K562 (cell line): ENCODE measurements around the gene CHN1. TPM values are rescaled to one million over a fixed set of nuclear protein-coding genes. Genes with fewer than 3 reads are reported as not detected.

Experiments used
- ATAC-seq: fragments of 200-7000 bp; cut with Tn5 transposase; 3 replicates; pipeline ENCODE4 v1.9.1; 2020; ENCODE audit warnings: moderate library complexity
- BruUV-seq: library from RNA; stranded (reverse); fragments of 400-500 nt; replicated peaks from 2 replicates; lab custom pipeline; 2021; lab: Mats Ljungman, UMichigan
- CTCF ChIA-PET: fragments of 300-600 bp; formaldehyde crosslinking; extraction: SDS; loops from one replicate; lab custom pipeline; 2021; ENCODE audit warnings: low intra/inter-chr PET ratio; lab: Yijun Ruan, JAX
- POLR2A ChIA-PET: fragments of 300-600, 350-650 bp; sonication (Branson Sonifier 250); formaldehyde crosslinking; extraction: SDS; loops from one replicate; lab custom pipeline; 2021; ENCODE audit warnings: antibody characterized with exemption, inconsistent platforms; lab: Yijun Ruan, JAX
- DNase-seq, 4 experiments: peaks; one replicate each; pipeline versions ENCODE4 v3.0.0 to v3.0.0-alpha.2; 2011 to 2018; ENCODE audit warnings: low spot score in 3 of 4, mixed read lengths in 3 of 4; ENCODE audit errors: extremely low read depth in 1 of 4
- FAIRE-seq: peaks from 2 replicates; lab custom pipeline; 2011; peaks lifted over from hg19 to GRCh38; lab: Jason Lieb, UNC
- H2AFZ ChIP-seq: 2 replicates; pipeline ENCODE4 v1.6.0; 2011; ENCODE audit warnings: low read depth, low read length, control low read depth, inconsistent platforms
- H3K27ac ChIP-seq: fragments of 200-600 bp; 3 replicates; pipeline ENCODE4 v1.8.0; 2011; ENCODE audit warnings: low read depth, mild to moderate bottlenecking, control low read depth, inconsistent platforms, low read length, moderate library complexity, mixed read lengths; ENCODE audit errors: extremely low read depth
- H3K27me3 ChIP-seq, 2 experiments: fragments of 300-600 bp in 1 of 2; 2 replicates in 1 of 2; 3 replicates in 1 of 2; pipeline versions ENCODE4 v1.6.0 to v1.8.0; 2011; ENCODE audit warnings: inconsistent platforms in 2 of 2, low read length in 2 of 2, mild to moderate bottlenecking in 1 of 2, mixed read lengths in 1 of 2, moderate library complexity in 1 of 2; ENCODE audit not compliant: control insufficient read depth in 2 of 2, insufficient read depth in 2 of 2
- H3K36me3 ChIP-seq: fragments of 300-600 bp; 3 replicates; pipeline ENCODE4 v1.8.0; 2011; ENCODE audit warnings: mild to moderate bottlenecking, low read length, inconsistent platforms; ENCODE audit not compliant: control insufficient read depth, insufficient read depth
- H3K4me1 ChIP-seq, 2 experiments: fragments of 200-600 bp in 1 of 2; replicated peaks in 1 of 2; 2 replicates in 1 of 2; 3 replicates in 1 of 2; pipeline versions ENCODE4 v1.5.1 to v1.8.0; 2011; ENCODE audit warnings: inconsistent platforms in 2 of 2, low read length in 2 of 2, mild to moderate bottlenecking in 1 of 2, mixed read lengths in 1 of 2, moderate library complexity in 1 of 2; ENCODE audit not compliant: control insufficient read depth in 2 of 2, insufficient read depth in 2 of 2
- H3K4me2 ChIP-seq: 2 replicates; pipeline ENCODE4 v1.6.1; 2011; ENCODE audit warnings: low read length, control low read depth, inconsistent platforms, mixed read lengths; ENCODE audit not compliant: insufficient read depth
- H3K4me3 ChIP-seq: fragments of 200-600 bp; sonication (generic), shearing (Covaris generic); 2 replicates; pipeline ENCODE4 v1.5.1; 2016; ENCODE audit warnings: control low read depth, inconsistent platforms
- H3K79me2 ChIP-seq: fragments of 200-600 bp; 3 replicates; pipeline ENCODE4 v1.8.0; 2011; ENCODE audit warnings: low read length, inconsistent platforms; ENCODE audit not compliant: control insufficient read depth, insufficient read depth
- H3K9ac ChIP-seq, 2 experiments: 2 replicates each; pipeline versions ENCODE4 v1.6.0 to v1.6.1; 2011; ENCODE audit warnings: low read depth in 2 of 2, low read length in 2 of 2, control low read depth in 1 of 2, inconsistent platforms in 1 of 2, mild to moderate bottlenecking in 1 of 2, mixed read lengths in 1 of 2; ENCODE audit not compliant: insufficient read depth in 1 of 2
- H3K9me1 ChIP-seq: one replicate; pipeline ENCODE4 v1.6.0; 2011; ENCODE audit warnings: inconsistent platforms, mild to moderate bottlenecking, low read length, moderate library complexity; ENCODE audit not compliant: control insufficient read depth, insufficient read depth
- H3K9me3 ChIP-seq: replicated peaks from 2 replicates; pipeline ENCODE4 v1.5.1; 2011; ENCODE audit warnings: low read depth, low read length, inconsistent platforms; ENCODE audit not compliant: control insufficient read depth, insufficient read depth
- H4K20me1 ChIP-seq: replicated peaks from 2 replicates; pipeline ENCODE4 v1.6.1; 2011; ENCODE audit warnings: low read length, inconsistent platforms, mixed read lengths; ENCODE audit not compliant: control insufficient read depth, insufficient read depth
- ATF3 ChIP-seq, 2 experiments: fragments of 450-650 bp in 1 of 2; sonication (generic) in 1 of 2; formaldehyde crosslinking in 1 of 2; IDR thresholded peaks in 1 of 2; conservative IDR thresholded peaks in 1 of 2; 2 replicates each; pipeline versions ENCODE4 v1.6.1 to v1.8.1; 2016 to 2023; ENCODE audit warnings: mild to moderate bottlenecking in 2 of 2, moderate library complexity in 2 of 2, inconsistent platforms in 1 of 2, missing genetic modification reagents in 1 of 2
- CTCF ChIP-seq, 3 experiments: IDR thresholded peaks in 2 of 3; conservative IDR thresholded peaks in 1 of 3; 2 replicates each; pipeline ENCODE4 v1.5.1; 2011 to 2012; ENCODE audit warnings: low read length in 3 of 3, mild to moderate bottlenecking in 3 of 3, control low read depth in 2 of 3, improper control_type of control experiment in 1 of 3, inconsistent platforms in 1 of 3, low read depth in 1 of 3, mixed read lengths in 1 of 3, moderate library complexity in 1 of 3; ENCODE audit not compliant: insufficient read depth in 2 of 3
- DDX20 ChIP-seq: fragments of 450-650 bp; IDR thresholded peaks from 2 replicates; pipeline ENCODE4 v1.6.1; 2016; ENCODE audit warnings: missing genetic modification characterization, low read depth, mild to moderate bottlenecking, missing compliant biosample characterization, moderate library complexity
- GATAD2A ChIP-seq: fragments of 450-650 bp; IDR thresholded peaks from 2 replicates; pipeline ENCODE4 v1.6.1; 2017
- KHSRP ChIP-seq: fragments of 450-650 bp; IDR thresholded peaks from 2 replicates; pipeline ENCODE4 v1.6.1; 2017
- MAFG ChIP-seq: fragments of 450-650 bp; conservative IDR thresholded peaks from 2 replicates; pipeline ENCODE4 v1.6.1; 2016; ENCODE audit warnings: missing genetic modification characterization, missing compliant biosample characterization
- NFE2L1 ChIP-seq: fragments of 450-650 bp; IDR thresholded peaks from 2 replicates; pipeline ENCODE4 v1.6.1; 2016; ENCODE audit warnings: missing genetic modification characterization, low read depth, mild to moderate bottlenecking, missing compliant biosample characterization, moderate library complexity, borderline replicate concordance
- NR2C1 ChIP-seq, 2 experiments: fragments of 450-650 bp; IDR thresholded peaks; 2 replicates each; pipeline ENCODE4 v1.6.1; 2017; ENCODE audit warnings: mild to moderate bottlenecking in 2 of 2, antibody characterized with exemption in 1 of 2, inconsistent platforms in 1 of 2, missing compliant biosample characterization in 1 of 2, missing genetic modification characterization in 1 of 2
- TBP ChIP-seq: optimal IDR thresholded peaks from 2 replicates; pipeline ENCODE3; 2011; ENCODE audit warnings: low read depth, low read length, improper control_type of control experiment
- TCF7L2 ChIP-seq: fragments of 150-350 bp; IDR thresholded peaks from 2 replicates; pipeline ENCODE4 v1.6.1; 2016; ENCODE audit warnings: low read depth, mild to moderate bottlenecking, low read length, moderate library complexity
- UBTF ChIP-seq, 2 experiments: IDR thresholded peaks; 2 replicates each; pipeline ENCODE4 v1.6.1; 2012; ENCODE audit warnings: improper control_type of control experiment in 2 of 2, low read depth in 2 of 2, low read length in 2 of 2, borderline replicate concordance in 1 of 2
- ZNF3 ChIP-seq: fragments of 250-450 bp; sonication (Bioruptor Pico); IDR thresholded peaks from 2 replicates; pipeline ENCODE4 v1.5.0; 2021; ENCODE audit warnings: mild to moderate bottlenecking, moderate library complexity
- ZNF398 ChIP-seq: fragments of 250-450 bp; sonication (Bioruptor Pico); IDR thresholded peaks from 2 replicates; pipeline ENCODE4 v1.8.0; 2021; ENCODE audit warnings: moderate library complexity, mild to moderate bottlenecking, inconsistent platforms
- ZNF644 ChIP-seq: fragments of 200-800 bp; sonication (Bioruptor generic); IDR thresholded peaks from 2 replicates; pipeline ENCODE4 v1.6.1; 2016; ENCODE audit warnings: low read depth, missing genetic modification characterization, missing compliant biosample characterization
- ZSCAN32 ChIP-seq: fragments of 450-650 bp; formaldehyde crosslinking; IDR thresholded peaks from 2 replicates; pipeline ENCODE4 v1.4.0; 2020; ENCODE audit warnings: mild to moderate bottlenecking, moderate library complexity
- WGBS: fragments of 100-300 bp; shearing (Covaris generic); methylation state at CpG from one replicate; pipeline ENCODE4 v1.1.6; 2016; ENCODE audit warnings: low coverage, mixed read lengths; ENCODE audit not compliant: insufficient coverage; ENCODE audit errors: missing lambda C conversion rate; 5-methylcytosine and 5-hydroxymethylcytosine counted together
- in situ Hi-C: fragments of 300-500 bp; cut with MboI; formaldehyde crosslinking; loops from 4 replicates; pipeline ENCODE4 v1.15.0; 2018; ENCODE audit warnings: inconsistent platforms, mixed read lengths
- intact Hi-C: fragments of 100-400 bp; cut with micrococcal nuclease; formaldehyde crosslinking; loops from 2 replicates; pipeline ENCODE4 v1.14.2; 2022
- polyA plus RNA-seq, 8 experiments: library from polyadenylated mRNA; depleted of rRNA in 4 of 8; stranded (reverse) in 5 of 8; unstranded in 3 of 8; fragments of >200 nt; fragmentation: Nextera tagmentation in 2 of 8; fragmentation: Illumina TruSeq in 1 of 8; extraction: Ambion mirVana in 2 of 8; extraction: Trizol in 1 of 8; gene quantifications; 2 replicates each; pipeline versions ENCODE4 v1.2.1 to v1.2.3, GENCODE V29; 2011 to 2014; ENCODE audit warnings: inconsistent platforms in 1 of 8, missing spikeins in 1 of 8
- total RNA-seq, 7 experiments: library from RNA; depleted of rRNA in 6 of 7; stranded (reverse); fragments of >200 nt in 6 of 7; fragmentation: Illumina TruSeq in 2 of 7; extraction: Trizol in 2 of 7; gene quantifications; 2 replicates each; pipeline versions ENCODE4 v1.2.1 to v1.2.3, GENCODE V29; 2011 to 2021; ENCODE audit warnings: low replicate concordance in 1 of 7

CHN1 gene
- total and polyA plus RNA-seq, 9 of the 15 experiments (the other 6 are each of a cell fraction or from before 2014, with no cell fraction given) = 0.17 to 2.0 (median 0.87) TPM

- Histone ChIP-seq H3K27ac (no peak overlapping the region), H4K20me1 (0 out of 2 replicates have a peak, but pooled peaks cover 7% of the 10 kb centered on the region), H3K36me3 (no peaks in the 10 kb centered on the region), H3K79me2 (no peaks in the 10 kb centered on the region), H3K9ac (no peak overlapping the region), H3K4me1 (no peaks in the 10 kb centered on the region), H2AFZ (no peak overlapping the region), H3K9me1 (no peaks in the 10 kb centered on the region), H3K4me3 (no peak overlapping the region), H3K9me3 (no peaks in the 10 kb centered on the region), H3K27me3 (peaks cover 0 to 21% of the 10 kb centered on the region in 2 experiments; a peak in 3 of 5 replicates), H3K4me2 (no peak overlapping the region)
- CTCF ChIA-PET = interaction anchor here (1.7 kb wide), 1 partner anchor 212 kb away, joined by 10 read pairs; no protein-coding TSS in a partner anchor
- WGBS = 3% methylated on average over 2 of the region's 2 CpGs
- in situ Hi-C loops (loop anchor here (10.0 kb wide), 1 partner anchor 212 kb away; no protein-coding TSS in a partner anchor), intact Hi-C loops (loop anchor here (5.0 kb wide), 2 partner anchors 509 to 1324 kb away; partner anchors contain the start of gene HOXD12)
- DNase-seq = no peak
- no peak for ATAC-seq
- no peak for FAIRE-seq
- BruUV-seq = no TSS peak
- POLR2A ChIA-PET = interaction anchor here (1.0 kb wide), 1 partner anchor 23 kb away, joined by 3 read pairs; no protein-coding TSS in a partner anchor
- TF ChIP-seq UBTF (IDR thresholded peaks at IDR 0.05; ENCODE audit: borderline replicate concordance in 1 of 2, low read depth in 2 of 2, low read length in 2 of 2) (no peak), ATF3 (IDR thresholded peaks at IDR 0.05) (no peak), ATF3 (CRISPR knock-in tag; conservative IDR thresholded peaks at IDR 0.05) (no peak), ZNF3 (no peak), DDX20 (tag) (no peak), GATAD2A (no peak), KHSRP (no peak), ZSCAN32 (CRISPR knock-in tag) (no peak), TCF7L2 (no peak), ZNF644 (no peak), MAFG (tag) (no peak), ZNF398 (CRISPR knock-in tag) (no peak), NFE2L1 (tag) (no peak), TBP (no peak), NR2C1 (IDR thresholded peaks at IDR 0.05) (no peak), NR2C1 (tag; IDR thresholded peaks at IDR 0.05) (no peak), CTCF (IDR thresholded peaks at IDR 0.05 in 2 of 3, conservative IDR thresholded peaks at IDR 0.05 in 1 of 3; ENCODE audit: insufficient read depth in 2 of 3, low read depth in 1 of 3, low read length in 3 of 3) (no peak)
These were observed 232.0 kb downstream of the CHN1 start for GRCh38 chr2:174773215-174773614.
